NCI-H345 (cell line): ENCODE data around the gene MAP7.
"Not testable (repeated sequence)": the region's sequence is repeated elsewhere in the genome, so short reads cannot be mapped to it uniquely, and the experiment has no call there.

ENCODE experiments used
- DNase-seq: peaks from one replicate; lab custom pipeline; 2025; lab: John Stamatoyannopoulos, UW

The MAP7 gene

GRCh38 chr6:136421537-136422158, 128.6 kb downstream of the MAP7 start:
- no peak for DNase-seq

- DNase-seq = no peak
Measured at GRCh38 chr6:136420853-136421252, 129.4 kb downstream of the MAP7 start.

- no peak for DNase-seq
Measured at GRCh38 chr6:136415351-136416007, 134.7 kb downstream of the MAP7 start.

GRCh38 chr6:136412410-136412809, 137.8 kb downstream of the MAP7 start:
- no peak for DNase-seq

- no peak for DNase-seq
Measured at GRCh38 chr6:136411453-136412354, 138.5 kb downstream of the MAP7 start.

- no peak for DNase-seq
Measured at GRCh38 chr6:136411025-136411325, 139.2 kb downstream of the MAP7 start.

GRCh38 chr6:136410201-136411024, 139.8 kb downstream of the MAP7 start:
- DNase-seq = no peak

GRCh38 chr6:136409597-136409996, 140.6 kb downstream of the MAP7 start:
- no peak for DNase-seq

- DNase-seq = no peak
Measured at GRCh38 chr6:136408204-136408603, 142.0 kb downstream of the MAP7 start.

GRCh38 chr6:136405420-136406029, 144.7 kb downstream of the MAP7 start:
- no peak for DNase-seq

GRCh38 chr6:136404627-136405419, 145.4 kb downstream of the MAP7 start:
- DNase-seq = no peak

- DNase-seq = no peak
Measured at GRCh38 chr6:136404007-136404406, 146.2 kb downstream of the MAP7 start.

- DNase-seq = no peak
Measured at GRCh38 chr6:136403110-136403980, 146.9 kb downstream of the MAP7 start.

GRCh38 chr6:136401749-136402148, 148.5 kb downstream of the MAP7 start:
- no peak for DNase-seq

GRCh38 chr6:136401236-136401635, 149.0 kb downstream of the MAP7 start:
- DNase-seq = not testable (repeated sequence)

- no peak for DNase-seq
Measured at GRCh38 chr6:136398453-136398852, 151.8 kb downstream of the MAP7 start.

GRCh38 chr6:136396908-136397307, 153.3 kb downstream of the MAP7 start:
- DNase-seq = no peak

GRCh38 chr6:136390959-136391358, 159.3 kb downstream of the MAP7 start:
- not testable (repeated sequence) for DNase-seq

- no peak for DNase-seq
Measured at GRCh38 chr6:136387316-136387715, 162.9 kb downstream of the MAP7 start.
